Prostate gland (tissue), 2 donors: ENCODE measurements around the gene GADD45G. TPM values are rescaled to one million over a fixed set of nuclear protein-coding genes. Genes with fewer than 3 reads are reported as not detected.

Experiments
- DNase-seq: peaks from one replicate; pipeline ENCODE4 v3.0.0-alpha.2; 2019; ENCODE audit warnings: low spot score
- H3K27ac ChIP-seq, 2 donors: fragments of 200-600 bp; sonication (generic); 2 replicates each; pipeline ENCODE4 v1.5.1; 2017 to 2019
- H3K27me3 ChIP-seq: fragments of 200-600 bp; sonication (generic); replicated peaks from 2 replicates; pipeline ENCODE4 v1.5.1; 2019; ENCODE audit not compliant: insufficient read depth
- H3K36me3 ChIP-seq, 2 donors: fragments of 200-600 bp; sonication (generic); 1 replicate in 1 of 2; 2 replicates in 1 of 2; pipeline versions ENCODE4 v1.5.1 to v1.8.1; 2017 to 2019
- H3K4me1 ChIP-seq: fragments of 200-600 bp; sonication (generic); replicated peaks from 2 replicates; pipeline ENCODE4 v1.5.1; 2019
- H3K4me3 ChIP-seq, 2 donors: fragments of 200-600 bp; sonication (generic); 2 replicates each; pipeline ENCODE4 v1.5.1; 2017 to 2019
- H3K9me3 ChIP-seq: fragments of 200-600 bp; sonication (generic); 2 replicates; pipeline ENCODE4 v1.5.1; 2017
- CTCF ChIP-seq, 4 experiments: fragments of 200-600 bp in 2 of 4; fragments of 450-650 bp in 2 of 4; sonication (generic) in 2 of 4; IDR thresholded peaks; 1 replicate in 3 of 4; 2 replicates in 1 of 4; pipeline ENCODE4 v1.5.1; 2016 to 2019; ENCODE audit warnings: antibody characterized with exemption in 4 of 4, mild to moderate bottlenecking in 2 of 4, moderate library complexity in 2 of 4
- POLR2A ChIP-seq: fragments of 450-650 bp; IDR thresholded peaks from one replicate; pipeline ENCODE4 v1.6.1; 2016; ENCODE audit warnings: antibody characterized with exemption, mild to moderate bottlenecking
- POLR2AphosphoS5 ChIP-seq: sonication (generic); formaldehyde crosslinking; IDR thresholded peaks from one replicate; pipeline ENCODE4 v1.6.1; 2017; ENCODE audit warnings: antibody characterized with exemption
- WGBS: methylation state at CpG from one replicate; pipeline ENCODE4 v1.1.5; 2018; 5-methylcytosine and 5-hydroxymethylcytosine counted together
- intact Hi-C: fragments of 100-400 bp; cut with DNase I; formaldehyde crosslinking; loops from one replicate; pipeline ENCODE4 v1.14.2; 2022
- total RNA-seq, 2 donors: library from RNA; depleted of rRNA; stranded (reverse); fragments of >200 nt; gene quantifications; one replicate each; pipeline ENCODE4 v1.1.0, GENCODE V29; 2016

GADD45G gene
- total RNA-seq, 2 donors from 2014 or later: 28.4 to 88.5 TPM

GRCh38 chr9:89630508-89630907 is 25.7 kb downstream of the GADD45G start:
- Histone ChIP-seq H3K27me3 (no peaks in the 10 kb centered on the region), H3K4me3 (no peak overlapping the region), H3K27ac (no peak overlapping the region), H3K9me3 (no peaks in the 10 kb centered on the region), H3K4me1 (peaks cover 7% of the 10 kb centered on the region), H3K36me3 (no peaks in the 10 kb centered on the region)
- no peak for TF ChIP-seq POLR2A
- no peak for TF ChIP-seq POLR2AphosphoS5
- no peak for TF ChIP-seq CTCF (IDR thresholded peaks at IDR 0.05)
- no peak for DNase-seq
- WGBS: 88% methylated on average over 5 of the region's 5 CpGs
- intact Hi-C loops: no loop called here

GRCh38 chr9:89631384-89631783 is 26.6 kb downstream of the GADD45G start:
- Histone ChIP-seq H3K4me3 (no peak overlapping the region), H3K27me3 (no peaks in the 10 kb centered on the region), H3K9me3 (no peaks in the 10 kb centered on the region), H3K36me3 (no peaks in the 10 kb centered on the region), H3K4me1 (peaks cover 7% of the 10 kb centered on the region), H3K27ac (no peak overlapping the region)
- TF ChIP-seq POLR2A (no peak), POLR2AphosphoS5 (no peak), CTCF (IDR thresholded peaks at IDR 0.05) (no peak)
- intact Hi-C loops: no loop called here
- DNase-seq: no peak
- 63% methylated on average over 6 of the region's 6 CpGs for WGBS

DNA sequence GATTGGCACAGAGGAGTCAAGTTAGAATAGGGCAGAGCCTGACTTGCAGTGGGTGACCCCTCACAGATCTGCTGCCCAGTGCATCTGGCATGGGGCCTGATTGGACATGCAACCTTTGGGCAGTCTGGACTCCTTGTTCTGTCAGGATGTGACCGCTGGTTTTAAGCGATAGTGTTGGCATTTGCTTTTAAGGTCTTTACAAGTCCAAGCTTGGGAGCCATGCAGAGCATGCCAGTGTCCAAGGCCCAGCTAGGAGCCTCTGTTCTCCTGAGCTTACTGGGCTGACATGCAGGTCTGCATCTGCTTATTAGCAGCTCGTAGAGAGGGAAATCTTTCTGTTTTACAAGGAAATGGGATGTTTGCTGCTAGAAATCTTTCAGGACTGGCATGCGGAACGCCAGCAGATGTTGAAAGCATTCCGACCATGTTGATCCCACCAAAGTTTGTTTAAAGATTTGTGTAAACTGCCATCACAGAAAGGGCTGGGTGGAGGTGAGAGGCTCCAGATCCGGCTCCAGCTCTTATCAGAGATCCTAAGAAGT is 27.5 kb downstream of the GADD45G start:
- WGBS: 45% methylated on average over 7 of the region's 7 CpGs
- Histone ChIP-seq H3K9me3 (no peaks in the 10 kb centered on the region), H3K27ac (peak overlapping the region in 1 of 2 donors; percentile 59), H3K27me3 (no peaks in the 10 kb centered on the region), H3K4me3 (no peak overlapping the region), H3K4me1 (peaks cover 7% of the 10 kb centered on the region), H3K36me3 (no peaks in the 10 kb centered on the region)
- intact Hi-C loops: no loop called here
- no peak for DNase-seq
- TF ChIP-seq POLR2AphosphoS5 (no peak), POLR2A (no peak), CTCF (IDR thresholded peaks at IDR 0.05) (no peak)

GRCh38 chr9:89632736-89633135 is 27.9 kb downstream of the GADD45G start:
- WGBS: 84% methylated on average over 7 of the region's 7 CpGs
- Histone ChIP-seq H3K36me3 (no peaks in the 10 kb centered on the region), H3K4me1 (peaks cover 7% of the 10 kb centered on the region), H3K27me3 (no peaks in the 10 kb centered on the region), H3K27ac (peak overlapping the region; percentile 13 to 59), H3K4me3 (no peak overlapping the region), H3K9me3 (no peaks in the 10 kb centered on the region)
- TF ChIP-seq POLR2A (no peak), CTCF (IDR thresholded peaks at IDR 0.05) (no peak)
- intact Hi-C loops: no loop called here
- no peak for DNase-seq

DNA sequence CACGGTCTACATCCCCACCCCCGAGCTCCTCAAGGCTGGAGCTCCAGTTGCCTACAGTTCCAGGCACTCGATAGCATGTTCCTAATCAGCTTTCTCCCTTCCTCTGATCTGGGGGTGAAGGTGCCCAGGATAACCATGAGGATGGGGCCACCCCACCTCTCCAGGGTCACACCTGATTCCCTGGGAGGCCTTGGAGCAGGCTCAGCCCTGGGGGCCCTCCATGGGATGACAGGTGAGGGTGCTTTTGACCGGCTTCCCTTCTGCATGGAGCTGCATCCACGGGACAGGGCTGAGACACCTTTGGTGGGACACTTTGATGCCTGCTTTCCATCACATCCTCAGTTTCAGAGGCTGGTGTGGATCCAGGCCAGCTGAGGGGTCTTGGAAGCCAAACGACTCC is 28.6 kb downstream of the GADD45G start:
- intact Hi-C loops: no loop called here
- Histone ChIP-seq H3K4me3 (no peak overlapping the region), H3K27ac (peak overlapping the region in 1 of 2 donors; percentile 59), H3K4me1 (peaks cover 7% of the 10 kb centered on the region), H3K27me3 (no peaks in the 10 kb centered on the region), H3K36me3 (no peaks in the 10 kb centered on the region), H3K9me3 (no peaks in the 10 kb centered on the region)
- no peak for TF ChIP-seq POLR2AphosphoS5
- no peak for TF ChIP-seq POLR2A
- no peak for TF ChIP-seq CTCF (IDR thresholded peaks at IDR 0.05)
- 93% methylated on average over 6 of the region's 6 CpGs for WGBS
- DNase-seq: no peak
